ENCODE results near the gene PGM3. TPM values are rescaled to one million over a fixed set of nuclear protein-coding genes. Genes with fewer than 3 reads are reported as not detected.
"Not testable (repeated sequence)": the region's sequence is repeated elsewhere in the genome, so short reads cannot be mapped to it uniquely, and the experiment has no call there.

PGM3 gene
- polyA plus RNA-seq, 1 experiment, result 155 TPM

DNA sequence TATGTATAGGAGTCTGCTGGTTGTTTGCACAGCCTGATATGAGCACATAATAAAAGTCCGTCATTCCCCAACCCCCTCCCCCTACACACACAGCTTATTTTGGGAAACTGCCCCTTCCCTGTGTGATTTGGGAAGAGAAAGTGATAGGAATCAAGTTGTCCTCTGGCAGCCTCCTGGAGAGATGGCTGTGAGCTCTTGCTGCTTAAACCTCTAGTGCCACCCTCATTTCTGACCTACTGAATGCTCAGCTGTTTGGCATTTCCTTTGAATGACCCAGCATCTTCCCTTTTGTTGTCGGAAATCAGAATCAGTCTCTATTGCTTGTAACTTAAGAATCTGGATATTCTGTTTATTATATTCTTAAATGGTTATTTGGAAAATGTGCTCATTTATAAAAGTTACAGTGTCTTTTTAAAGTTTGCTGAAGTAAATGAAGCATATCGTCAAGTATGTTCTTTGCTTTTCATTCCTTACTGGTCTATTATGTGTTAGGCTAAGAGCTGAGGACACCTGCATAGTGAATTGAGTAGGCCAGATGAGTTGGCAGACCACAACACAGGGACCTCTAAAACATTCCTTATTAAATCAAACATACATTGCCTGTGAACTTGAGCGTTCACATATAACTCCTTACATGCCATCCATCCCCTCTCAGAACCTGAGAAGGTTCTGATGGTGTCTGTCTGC lies 5.6 kb upstream of the PGM3 start:
- TF ChIP-seq, protein P1, sequence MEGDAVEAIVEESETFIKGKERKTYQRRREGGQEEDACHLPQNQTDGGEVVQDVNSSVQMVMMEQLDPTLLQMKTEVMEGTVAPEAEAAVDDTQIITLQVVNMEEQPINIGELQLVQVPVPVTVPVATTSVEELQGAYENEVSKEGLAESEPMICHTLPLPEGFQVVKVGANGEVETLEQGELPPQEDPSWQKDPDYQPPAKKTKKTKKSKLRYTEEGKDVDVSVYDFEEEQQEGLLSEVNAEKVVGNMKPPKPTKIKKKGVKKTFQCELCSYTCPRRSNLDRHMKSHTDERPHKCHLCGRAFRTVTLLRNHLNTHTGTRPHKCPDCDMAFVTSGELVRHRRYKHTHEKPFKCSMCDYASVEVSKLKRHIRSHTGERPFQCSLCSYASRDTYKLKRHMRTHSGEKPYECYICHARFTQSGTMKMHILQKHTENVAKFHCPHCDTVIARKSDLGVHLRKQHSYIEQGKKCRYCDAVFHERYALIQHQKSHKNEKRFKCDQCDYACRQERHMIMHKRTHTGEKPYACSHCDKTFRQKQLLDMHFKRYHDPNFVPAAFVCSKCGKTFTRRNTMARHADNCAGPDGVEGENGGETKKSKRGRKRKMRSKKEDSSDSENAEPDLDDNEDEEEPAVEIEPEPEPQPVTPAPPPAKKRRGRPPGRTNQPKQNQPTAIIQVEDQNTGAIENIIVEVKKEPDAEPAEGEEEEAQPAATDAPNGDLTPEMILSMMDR (IDR thresholded peaks at IDR 0.05; ENCODE audit: low read depth, low read length), result no peak
- Histone ChIP-seq H3K27ac (ENCODE audit: low read depth, low read length) (no peak overlapping the region), H3K27me3 (ENCODE audit: control insufficient read depth, insufficient read depth, low read length) (no peaks in the 10 kb centered on the region), H3K9me3 (ENCODE audit: control insufficient read depth, insufficient read depth, low read length) (no peaks in the 10 kb centered on the region; the same call in 1 of the 2 replicates), H3K4me3 (ENCODE audit: low read depth, low read length) (no peak overlapping the region)
- POLR2A ChIA-PET, result interaction anchor here (0.6 kb wide), 1 partner anchor 62 kb away, joined by 10 read pairs; no protein-coding TSS in a partner anchor
- CTCF ChIA-PET, result interaction anchor here (0.6 to 7.0 kb wide), 8 partner anchors 17 to 316 kb away, joined by 3 to 65 read pairs (median 4); partner anchors contain the start of genes DOP1A, PRSS35 and UBE3D
- no peak for DNase-seq (ENCODE audit: low read depth, low spot score)

GRCh38 chr6:83193747-83194566 lies 892 bp upstream of the PGM3 start:
- ChIA-PET CTCF (interaction anchor here (0.8 to 7.0 kb wide), 5 partner anchors 18 to 321 kb away, joined by 3 to 65 read pairs (median 4); partner anchors contain the start of genes DOP1A, PRSS35 and UBE3D), POLR2A (interaction anchor here (0.7 to 1.1 kb wide), 2 partner anchors 21 to 23 kb away, joined by 3 to 4 read pairs; no protein-coding TSS in a partner anchor)
- Histone ChIP-seq H3K9me3 (ENCODE audit: control insufficient read depth, insufficient read depth, low read length) (no peaks in the 10 kb centered on the region; the same call in 1 of the 2 replicates), H3K27ac (ENCODE audit: low read depth, low read length) (peak overlapping the region; percentile 24), H3K27me3 (ENCODE audit: control insufficient read depth, insufficient read depth, low read length) (no peaks in the 10 kb centered on the region), H3K4me3 (ENCODE audit: low read depth, low read length) (peak overlapping the region; percentile 94)
- TF ChIP-seq, protein P1 (IDR thresholded peaks at IDR 0.05; ENCODE audit: low read depth, low read length), result no peak
- DNase-seq (ENCODE audit: low read depth, low spot score), result no peak

- CTCF ChIA-PET, result interaction anchor here (4.9 kb wide), 1 partner anchor 126 kb away, joined by 62 read pairs; the partner anchor contains the start of genes DOP1A and UBE3D
- Histone ChIP-seq H3K27me3 (ENCODE audit: control insufficient read depth, insufficient read depth, low read length) (no peaks in the 10 kb centered on the region), H3K4me3 (ENCODE audit: low read depth, low read length) (peak overlapping the region; percentile 94), H3K27ac (ENCODE audit: low read depth, low read length) (peak overlapping the region; percentile 82), H3K9me3 (ENCODE audit: control insufficient read depth, insufficient read depth, low read length) (no peaks in the 10 kb centered on the region; the same call in 1 of the 2 replicates)
- TF ChIP-seq, protein P1 (IDR thresholded peaks at IDR 0.05; ENCODE audit: low read depth, low read length), result no peak
- no peak for DNase-seq (ENCODE audit: low read depth, low spot score)
- POLR2A ChIA-PET, result no interaction called here
These were observed 609 bp downstream of the PGM3 start for GRCh38 chr6:83192456-83192855.

GRCh38 chr6:83191974-83192373 lies 1.1 kb downstream of the PGM3 start:
- H3K4me3 ChIP-seq (ENCODE audit: low read depth, low read length), result peak overlapping the region; percentile 94
- H3K27ac ChIP-seq (ENCODE audit: low read depth, low read length); DNase-seq (ENCODE audit: low read depth, low spot score); H3K27me3 ChIP-seq (ENCODE audit: control insufficient read depth, insufficient read depth, low read length); H3K9me3 ChIP-seq (ENCODE audit: control insufficient read depth, insufficient read depth, low read length); POLR2A ChIA-PET: not testable (repeated sequence)
- CTCF ChIA-PET, result interaction anchor here (4.9 kb wide), 1 partner anchor 126 kb away, joined by 62 read pairs; the partner anchor contains the start of genes DOP1A and UBE3D

DNA sequence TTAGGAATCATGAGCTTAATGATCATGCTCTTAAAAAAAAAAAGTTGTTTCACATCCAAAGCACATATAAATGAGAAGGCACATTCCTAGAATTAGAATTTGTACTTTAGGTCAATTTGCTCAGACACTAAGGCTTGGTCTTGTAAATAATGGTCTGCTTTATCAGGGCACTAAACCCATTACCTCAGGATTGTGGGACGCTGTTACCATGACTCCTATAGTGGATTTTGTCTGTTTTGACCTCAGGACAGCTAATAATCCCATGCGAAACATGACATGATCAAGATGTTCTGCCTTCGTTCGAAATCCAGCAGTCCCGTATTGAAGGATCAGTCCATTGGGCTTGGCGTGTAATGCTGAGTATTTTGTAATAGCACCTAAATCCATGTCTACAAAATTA lies 2.4 kb downstream of the PGM3 start:
- Histone ChIP-seq H3K9me3 (ENCODE audit: control insufficient read depth, insufficient read depth, low read length) (no peaks in the 10 kb centered on the region; the same call in 1 of the 2 replicates), H3K27ac (ENCODE audit: low read depth, low read length) (no peak overlapping the region), H3K4me3 (ENCODE audit: low read depth, low read length) (no peak overlapping the region; the same call in 1 of the 2 replicates), H3K27me3 (ENCODE audit: control insufficient read depth, insufficient read depth, low read length) (no peaks in the 10 kb centered on the region)
- TF ChIP-seq, protein P1 (IDR thresholded peaks at IDR 0.05; ENCODE audit: low read depth, low read length), result no peak
- CTCF ChIA-PET, result interaction anchor here (0.8 to 4.9 kb wide), 6 partner anchors 24 to 920 kb away, joined by 3 to 62 read pairs (median 6); partner anchors contain the start of genes DOP1A, PRSS35 and UBE3D
- POLR2A ChIA-PET, result no interaction called here
- no peak for DNase-seq (ENCODE audit: low read depth, low spot score)
